Neural cell (in vitro differentiated cells): ENCODE data around the gene NRN1L.

Experiments
- CTCF ChIP-seq: fragments of 450-650 bp; IDR thresholded peaks from 2 replicates; pipeline ENCODE4 v1.5.1; 2014; ENCODE audit warnings: antibody characterized with exemption, mild to moderate bottlenecking, moderate library complexity; ENCODE audit not compliant: poor library complexity, severe bottlenecking
- EP300 ChIP-seq: fragments of 450-650 bp; conservative IDR thresholded peaks from 2 replicates; pipeline ENCODE4 v1.6.1; 2014; ENCODE audit warnings: antibody characterized with exemption, mild to moderate bottlenecking, moderate library complexity; ENCODE audit not compliant: poor library complexity, severe bottlenecking
- POLR2AphosphoS5 ChIP-seq: IDR thresholded peaks from 2 replicates; pipeline ENCODE4 v1.6.1; 2012
- RAD21 ChIP-seq: fragments of 450-650 bp; conservative IDR thresholded peaks from 2 replicates; pipeline ENCODE4 v1.6.1; 2014; ENCODE audit warnings: antibody characterized with exemption, mild to moderate bottlenecking, moderate library complexity

- TF ChIP-seq POLR2AphosphoS5 (no peak), CTCF (no peak), EP300 (no peak), RAD21 (no peak)
Measured at GRCh38 chr16:67928147-67928546, 43.5 kb downstream of the NRN1L start.
